ENCODE results near the gene PPARA. TPM values are rescaled to one million over a fixed set of nuclear protein-coding genes. Genes with fewer than 3 reads are reported as not detected.

Gene PPARA
- total and polyA plus RNA-seq, 9 of the 15 experiments (the other 6 are each of a cell fraction or from before 2014, with no cell fraction given), result 0.64 to 5.3 (median 3.5) TPM

DNA sequence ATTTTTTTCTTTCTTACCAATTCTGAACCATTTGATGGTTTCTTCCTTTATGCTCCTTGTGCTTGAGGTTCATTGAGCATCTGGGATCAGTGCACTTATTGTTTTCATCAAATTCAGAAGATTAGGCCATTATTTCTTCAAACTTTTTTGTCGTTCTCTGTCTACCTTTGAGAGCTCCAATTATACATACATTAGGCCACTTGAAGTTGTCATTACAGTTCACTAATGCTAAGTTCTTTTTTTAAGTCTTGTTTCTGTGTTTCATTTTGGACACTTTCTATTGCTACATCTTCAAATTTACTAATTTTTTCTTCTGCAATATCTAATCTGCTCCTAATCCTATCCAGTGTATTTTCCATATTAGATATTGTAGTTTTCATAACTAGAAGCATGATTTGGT, 58.9 kb downstream of the PPARA start:
- no peak overlapping the region for H3K4me3 ChIP-seq
- DNase-seq (ENCODE audit: extremely low read depth in 1 of 4, low spot score in 3 of 4) (no peak), FAIRE-seq (no peak), ATAC-seq (no peak)
- intact Hi-C loops (cut with micrococcal nuclease), result no loop called here
- no peaks in the 10 kb centered on the region for H3K4me1 ChIP-seq (replicated peaks in 1 of 2; ENCODE audit: control insufficient read depth in 2 of 2, insufficient read depth in 2 of 2, low read length in 2 of 2)
- ChIA-PET POLR2A (no interaction called here), CTCF (ENCODE audit: low intra/inter-chr PET ratio) (no interaction called here)
- in situ Hi-C loops (cut with MboI), result no loop called here
- no peaks in the 10 kb centered on the region for H3K36me3 ChIP-seq (ENCODE audit: control insufficient read depth, insufficient read depth, low read length)
- H4K20me1 ChIP-seq (replicated peaks; ENCODE audit: control insufficient read depth, insufficient read depth, low read length), result no peaks in the 10 kb centered on the region
- BruUV-seq (replicated peaks), result no TSS peak
- no peaks in the 10 kb centered on the region for H3K9me1 ChIP-seq (ENCODE audit: control insufficient read depth, insufficient read depth, low read length)
- no peak overlapping the region for H2AFZ ChIP-seq (ENCODE audit: low read depth, low read length)
- H3K9me3 ChIP-seq (replicated peaks; ENCODE audit: control insufficient read depth, insufficient read depth, low read depth, low read length), result no peaks in the 10 kb centered on the region
- H3K4me2 ChIP-seq (ENCODE audit: insufficient read depth, low read length), result no peak overlapping the region
- H3K27me3 ChIP-seq (ENCODE audit: control insufficient read depth in 2 of 2, insufficient read depth in 2 of 2, low read length in 2 of 2), result no peaks in the 10 kb centered on the region
- WGBS (ENCODE audit: insufficient coverage, low coverage, missing lambda C conversion rate), result 83% methylated on average over 1 of the region's 1 CpG
- TF ChIP-seq ZNF830 (CRISPR knock-in tag; IDR thresholded peaks at IDR 0.05) (no peak), TRIM28 (IDR thresholded peaks at IDR 0.05) (peak; percentile 39; the same call in 1 of the 2 replicates), ZNF785 (CRISPR knock-in tag; IDR thresholded peaks at IDR 0.05) (no peak), BACH1 (tag; IDR thresholded peaks at IDR 0.05) (no peak), KLF6 (CRISPR knock-in tag; IDR thresholded peaks at IDR 0.05; ENCODE audit: borderline replicate concordance) (no peak), CTBP1 (IDR thresholded peaks at IDR 0.05; ENCODE audit: borderline replicate concordance) (no peak), ZNF76 (CRISPR knock-in tag; IDR thresholded peaks at IDR 0.05; ENCODE audit: borderline replicate concordance) (no peak)
- TF ChIP-seq, protein P1, sequence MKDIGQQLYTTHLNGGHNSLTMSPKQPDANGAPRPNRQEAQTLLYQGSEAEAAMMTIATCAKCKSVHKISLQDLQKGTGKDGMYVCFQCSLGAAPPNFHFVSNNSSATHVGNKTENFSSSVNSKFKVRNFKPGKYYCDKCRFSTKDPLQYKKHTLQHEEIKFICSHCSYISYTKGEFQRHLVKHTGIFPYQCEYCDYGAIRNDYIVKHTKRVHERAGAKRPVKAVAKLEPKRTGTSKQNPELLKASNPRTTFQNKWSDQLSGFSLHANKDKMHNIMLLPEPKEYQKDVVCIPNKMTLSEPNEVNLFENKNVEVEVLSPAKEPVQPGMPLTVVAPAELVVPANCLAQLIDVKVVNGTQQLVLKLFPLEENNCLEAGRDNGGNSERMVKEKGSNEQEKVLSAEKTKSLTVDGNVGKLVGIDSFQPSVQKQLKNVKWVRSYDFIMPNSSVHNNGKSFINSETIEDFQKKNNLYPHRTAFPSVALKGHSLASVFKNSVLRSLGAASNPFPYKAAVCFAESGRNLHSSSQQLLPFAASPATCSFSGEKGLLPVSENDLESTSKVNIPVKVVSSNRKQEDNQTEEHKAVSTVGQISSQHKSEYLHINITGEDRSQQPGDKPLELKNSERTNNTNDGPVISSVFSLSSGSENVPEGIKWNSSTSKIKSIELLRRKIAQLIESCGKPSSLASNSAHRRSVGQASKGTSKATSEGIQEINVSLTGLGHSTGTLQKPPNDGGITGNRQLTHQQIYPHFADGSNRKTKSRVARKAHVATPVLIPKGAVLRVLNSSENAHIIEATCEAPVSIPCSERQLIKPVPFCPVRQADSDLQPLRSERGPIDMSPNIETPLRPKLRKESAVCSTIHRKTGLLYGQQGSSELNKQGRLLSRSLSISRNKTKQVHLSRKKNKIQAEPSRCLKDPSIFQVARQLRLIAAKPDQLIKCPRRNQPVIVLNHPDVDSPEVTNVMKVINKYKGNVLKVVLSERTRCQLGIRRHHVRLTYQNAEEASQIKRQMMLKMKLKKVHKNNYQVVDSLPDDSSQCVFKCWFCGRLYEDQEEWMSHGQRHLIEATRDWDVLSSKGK (CRISPR knock-in tag; IDR thresholded peaks at IDR 0.05), result no peak
- TF ChIP-seq, protein P2, sequence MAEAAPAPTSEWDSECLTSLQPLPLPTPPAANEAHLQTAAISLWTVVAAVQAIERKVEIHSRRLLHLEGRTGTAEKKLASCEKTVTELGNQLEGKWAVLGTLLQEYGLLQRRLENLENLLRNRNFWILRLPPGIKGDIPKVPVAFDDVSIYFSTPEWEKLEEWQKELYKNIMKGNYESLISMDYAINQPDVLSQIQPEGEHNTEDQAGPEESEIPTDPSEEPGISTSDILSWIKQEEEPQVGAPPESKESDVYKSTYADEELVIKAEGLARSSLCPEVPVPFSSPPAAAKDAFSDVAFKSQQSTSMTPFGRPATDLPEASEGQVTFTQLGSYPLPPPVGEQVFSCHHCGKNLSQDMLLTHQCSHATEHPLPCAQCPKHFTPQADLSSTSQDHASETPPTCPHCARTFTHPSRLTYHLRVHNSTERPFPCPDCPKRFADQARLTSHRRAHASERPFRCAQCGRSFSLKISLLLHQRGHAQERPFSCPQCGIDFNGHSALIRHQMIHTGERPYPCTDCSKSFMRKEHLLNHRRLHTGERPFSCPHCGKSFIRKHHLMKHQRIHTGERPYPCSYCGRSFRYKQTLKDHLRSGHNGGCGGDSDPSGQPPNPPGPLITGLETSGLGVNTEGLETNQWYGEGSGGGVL (CRISPR knock-in tag; IDR thresholded peaks at IDR 0.05), result no peak
- no peaks in the 10 kb centered on the region for H3K79me2 ChIP-seq (ENCODE audit: control insufficient read depth, insufficient read depth, low read length)
- H3K27ac ChIP-seq (ENCODE audit: extremely low read depth, low read depth, low read length), result no peak overlapping the region
- H3K9ac ChIP-seq (ENCODE audit: insufficient read depth in 1 of 2, low read depth in 2 of 2, low read length in 2 of 2), result no peak overlapping the region

Measured in K562 (cell line).